HL-60/S4 treated with phorbol 12-myristate 13-acetate at 8.2 ng/mL for 4 days and 3 days (cell line): Measurements from ENCODE around the gene IGF2BP2.

Source experiments
- in situ Hi-C: fragments of 300-500 bp; cut with MboI; formaldehyde crosslinking; loops from 2 replicates; pipeline ENCODE4 v1.15.0; 2022; ENCODE audit warnings: low sequenced_read_pairs

The IGF2BP2 gene

DNA sequence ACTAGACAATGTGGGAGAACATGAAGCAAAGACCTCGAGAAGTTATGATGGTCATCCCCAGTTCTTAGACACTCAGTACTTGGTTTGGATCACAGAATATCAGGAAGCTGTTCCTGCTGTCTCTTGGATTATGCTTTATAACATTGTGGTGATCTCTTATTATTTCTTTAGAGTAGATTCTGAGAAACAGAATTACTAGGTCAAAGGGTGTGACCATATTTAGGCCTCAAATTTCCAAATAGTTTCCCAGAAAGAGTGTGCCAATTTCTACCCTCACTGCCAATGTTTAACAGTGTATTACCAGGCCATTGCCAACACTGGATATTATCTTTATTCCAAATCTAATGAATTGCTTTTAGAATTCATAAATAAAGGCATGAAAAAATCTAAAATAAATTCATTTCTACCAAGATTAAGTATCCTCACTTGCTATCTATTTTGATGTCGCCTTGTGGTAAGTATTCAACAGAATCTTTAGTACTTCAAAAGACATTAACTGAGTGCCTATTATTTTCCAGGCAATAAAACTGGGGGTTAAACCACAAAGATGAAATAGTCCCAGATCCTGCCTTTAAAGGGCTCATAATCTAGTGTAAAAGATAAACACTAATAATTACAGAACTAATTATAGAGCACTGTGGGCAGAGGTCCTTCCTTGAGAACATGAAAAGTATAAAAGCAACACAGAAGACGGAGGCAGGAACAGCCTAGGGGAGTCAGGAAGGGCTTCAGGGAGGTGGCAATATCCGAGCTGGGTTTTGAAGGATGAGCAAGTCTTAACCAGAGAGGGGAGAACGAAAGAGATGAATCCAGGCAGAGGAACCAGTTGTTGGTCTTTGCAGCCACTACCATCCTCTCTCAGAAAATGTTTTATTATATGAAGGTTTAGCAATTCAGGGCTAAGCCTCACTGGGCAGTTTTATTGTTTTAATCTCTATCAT is 86.8 kb downstream of the IGF2BP2 start:
- in situ Hi-C loops = no loop called here

DNA sequence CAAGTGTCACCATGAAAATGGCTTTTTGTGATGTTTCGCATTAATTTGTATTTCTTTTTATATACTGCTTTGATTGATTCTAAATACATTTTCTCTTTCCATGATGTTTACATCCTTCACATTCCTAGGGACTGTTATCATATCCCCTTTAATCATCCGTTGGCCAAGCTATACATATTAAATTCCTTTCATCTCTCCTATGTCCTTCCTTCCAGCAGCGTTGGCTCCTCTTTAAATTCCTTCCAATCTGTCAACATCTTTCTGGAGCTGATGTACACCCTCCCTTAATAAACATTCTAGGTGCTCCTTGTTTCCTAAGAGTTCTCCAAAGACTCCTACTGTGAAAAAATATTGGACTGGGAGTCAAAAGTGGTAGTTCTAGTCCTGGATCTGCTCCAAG is 87.8 kb downstream of the IGF2BP2 start:
- in situ Hi-C loops = no loop called here

DNA sequence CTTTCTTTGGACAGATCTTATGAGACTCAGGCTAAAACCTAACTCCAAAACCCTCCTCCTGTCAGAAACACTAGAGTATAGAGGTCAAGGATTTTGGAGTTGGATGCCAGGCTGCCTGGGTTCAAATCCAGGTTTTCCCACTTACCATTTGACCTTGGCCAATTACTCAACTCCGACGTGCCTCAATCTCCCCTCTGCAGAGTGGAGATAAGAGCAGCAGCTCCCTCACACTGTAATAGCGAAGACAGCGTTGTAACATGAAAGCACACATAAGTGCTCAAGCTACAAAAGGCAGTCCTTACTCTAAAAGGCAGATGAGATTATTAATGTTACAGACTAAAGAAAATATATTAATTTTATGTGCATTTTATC is 90.1 kb downstream of the IGF2BP2 start:
- in situ Hi-C loops = no loop called here

DNA sequence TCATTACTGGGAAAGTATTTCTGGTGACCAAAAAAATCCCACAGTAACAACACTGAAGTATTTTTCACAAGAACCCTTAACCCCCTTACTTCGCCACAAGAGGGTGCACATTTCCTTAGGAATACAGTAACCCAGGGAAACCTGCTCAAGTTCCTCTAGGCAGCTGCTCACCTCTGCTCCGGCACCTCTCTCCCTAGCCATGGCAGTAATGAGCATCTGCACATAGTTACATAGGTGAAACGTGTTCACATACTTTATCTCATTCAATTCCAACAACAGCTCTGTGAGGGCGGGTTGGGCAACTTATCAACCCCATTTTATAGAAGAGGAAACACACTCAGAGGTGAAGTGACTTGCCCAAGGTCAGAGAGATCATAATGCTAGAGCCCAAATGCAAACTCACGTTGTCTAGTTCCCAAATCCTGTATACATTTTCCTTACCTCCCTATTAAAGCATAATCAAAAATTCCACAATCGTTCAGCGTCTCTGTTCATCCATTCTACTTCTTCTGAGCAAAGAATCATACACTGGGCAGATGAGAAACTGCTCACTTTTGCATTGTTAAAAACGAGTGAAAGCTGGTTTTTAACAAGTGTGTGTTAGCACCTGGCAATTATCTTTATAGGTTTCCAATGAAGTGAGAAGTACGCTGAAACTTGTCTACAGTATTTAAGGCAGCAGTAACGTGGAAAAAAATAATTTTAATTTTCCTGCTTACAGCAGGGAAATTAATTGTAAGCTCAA is 90.7 kb downstream of the IGF2BP2 start:
- in situ Hi-C loops = no loop called here

DNA sequence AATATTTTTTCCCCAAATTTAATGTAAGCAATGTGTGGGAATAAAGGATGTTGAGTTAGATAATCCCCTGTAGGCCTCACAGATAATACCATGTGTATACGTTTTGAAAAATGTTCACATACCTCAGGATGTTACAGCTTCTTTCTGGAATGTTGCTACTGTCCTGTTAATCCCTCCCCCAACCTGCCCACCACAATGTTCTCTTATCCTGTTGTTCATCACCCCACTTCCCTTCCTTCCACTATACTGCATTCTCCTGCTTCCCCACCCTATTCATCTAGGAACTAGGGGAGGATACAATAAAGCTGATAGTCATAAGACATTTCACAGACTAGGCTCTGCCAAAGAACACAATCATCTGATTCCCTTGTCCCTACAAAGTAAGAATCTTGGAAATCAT is 92.1 kb downstream of the IGF2BP2 start:
- in situ Hi-C loops = no loop called here

- in situ Hi-C loops = no loop called here
These were observed 94.3 kb downstream of the IGF2BP2 start for GRCh38 chr3:185730550-185730949.

DNA sequence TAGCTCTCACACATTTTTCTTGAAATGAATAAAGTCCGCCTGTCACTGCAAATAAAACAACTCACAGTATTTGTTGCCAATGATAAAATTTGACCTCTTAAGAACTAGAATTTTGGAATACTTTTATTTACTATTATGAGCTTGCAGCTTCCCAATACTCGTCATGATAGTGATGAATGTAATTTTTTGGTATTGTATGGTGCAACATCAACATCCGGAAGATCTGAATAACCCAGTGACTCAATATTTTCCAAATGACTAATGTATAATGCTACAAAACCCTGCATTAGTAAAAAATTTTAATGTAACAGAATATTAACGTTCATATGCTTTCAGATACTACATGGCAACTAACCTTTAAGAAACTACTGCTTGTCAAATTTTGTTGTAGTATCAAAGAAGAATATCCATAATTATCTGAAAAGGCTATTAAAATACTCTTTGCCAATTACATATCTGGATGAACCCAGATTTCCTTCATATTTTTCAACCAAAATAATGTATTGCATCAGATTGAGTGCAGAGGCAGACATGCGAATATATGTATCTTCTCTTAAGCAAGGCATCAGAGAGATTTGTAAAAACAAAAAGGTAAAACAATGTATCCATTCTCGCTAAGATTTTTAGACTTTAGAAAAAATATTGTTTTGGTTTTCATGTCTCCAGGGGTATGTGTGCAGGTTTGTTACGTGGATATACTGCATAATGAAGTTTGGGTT is 95.3 kb downstream of the IGF2BP2 start:
- in situ Hi-C loops = no loop called here

GRCh38 chr3:185728630-185729336 is 96.1 kb downstream of the IGF2BP2 start:
- in situ Hi-C loops = no loop called here

DNA sequence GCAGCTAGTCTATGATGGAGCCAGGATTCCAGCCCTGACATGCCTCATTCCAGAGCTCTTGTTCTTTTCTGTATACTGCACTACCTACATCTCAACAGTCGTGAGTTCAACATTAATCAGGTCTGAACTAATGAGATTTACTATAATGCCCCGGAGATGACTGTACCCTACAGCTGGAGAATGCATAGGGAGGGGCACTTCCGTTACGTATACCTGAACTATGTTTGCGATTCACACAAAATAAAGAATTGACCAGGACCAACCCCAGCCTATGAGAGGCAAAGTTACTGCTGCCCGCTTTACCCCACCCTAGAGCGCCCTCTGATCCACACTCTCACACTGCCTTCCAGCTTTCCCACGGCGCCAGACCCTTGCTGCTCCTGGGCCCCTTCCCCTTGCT is 97.0 kb downstream of the IGF2BP2 start:
- in situ Hi-C loops = no loop called here

GRCh38 chr3:185726254-185726967 is 98.4 kb downstream of the IGF2BP2 start:
- in situ Hi-C loops = no loop called here

GRCh38 chr3:185724761-185725160 is 100.1 kb downstream of the IGF2BP2 start:
- in situ Hi-C loops = no loop called here

DNA sequence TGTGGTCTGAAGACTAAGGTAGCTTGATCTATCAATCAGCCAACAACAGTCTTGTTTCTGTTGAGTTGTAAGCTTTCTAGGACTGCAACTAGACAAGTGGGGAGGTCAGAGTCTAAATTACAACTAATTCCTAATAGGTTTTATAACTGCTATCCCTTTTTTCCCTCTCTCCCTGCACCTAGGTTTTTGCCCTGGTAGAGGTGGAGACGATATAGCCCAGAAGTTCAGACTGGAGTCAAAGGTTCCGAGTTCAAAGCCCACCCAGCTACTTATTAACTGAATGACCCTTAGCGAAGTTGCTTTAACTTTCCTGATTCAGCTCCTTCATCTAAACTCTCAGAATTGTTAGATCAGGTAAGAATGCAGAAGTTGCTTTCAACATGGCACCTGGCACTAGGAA is 100.6 kb downstream of the IGF2BP2 start:
- in situ Hi-C loops = no loop called here

- in situ Hi-C loops = no loop called here
These were observed 102.0 kb downstream of the IGF2BP2 start for GRCh38 chr3:185722881-185723280.

- in situ Hi-C loops = no loop called here
These were observed 102.9 kb downstream of the IGF2BP2 start for GRCh38 chr3:185721970-185722369.

DNA sequence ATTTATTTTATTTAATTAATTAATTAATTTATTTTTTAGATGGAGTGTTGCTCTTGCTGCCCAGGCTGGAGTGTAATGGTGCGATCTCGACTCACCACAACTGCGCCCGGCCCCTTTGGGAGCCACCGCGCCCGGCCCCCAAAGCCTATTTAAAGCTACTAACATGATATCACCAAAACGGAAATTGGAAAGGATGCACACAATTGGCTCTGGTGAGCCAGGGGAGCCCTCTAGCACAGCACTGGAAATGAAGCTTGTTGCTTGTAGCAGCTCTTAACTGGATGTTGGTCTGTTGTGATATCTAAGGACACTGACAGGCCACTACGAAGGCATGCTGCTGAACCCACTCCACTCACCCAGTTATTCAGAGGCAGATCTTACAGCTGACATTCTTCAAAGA is 104.5 kb downstream of the IGF2BP2 start:
- in situ Hi-C loops = no loop called here

- in situ Hi-C loops = no loop called here
These were observed 105.9 kb downstream of the IGF2BP2 start for GRCh38 chr3:185718736-185719593.

DNA sequence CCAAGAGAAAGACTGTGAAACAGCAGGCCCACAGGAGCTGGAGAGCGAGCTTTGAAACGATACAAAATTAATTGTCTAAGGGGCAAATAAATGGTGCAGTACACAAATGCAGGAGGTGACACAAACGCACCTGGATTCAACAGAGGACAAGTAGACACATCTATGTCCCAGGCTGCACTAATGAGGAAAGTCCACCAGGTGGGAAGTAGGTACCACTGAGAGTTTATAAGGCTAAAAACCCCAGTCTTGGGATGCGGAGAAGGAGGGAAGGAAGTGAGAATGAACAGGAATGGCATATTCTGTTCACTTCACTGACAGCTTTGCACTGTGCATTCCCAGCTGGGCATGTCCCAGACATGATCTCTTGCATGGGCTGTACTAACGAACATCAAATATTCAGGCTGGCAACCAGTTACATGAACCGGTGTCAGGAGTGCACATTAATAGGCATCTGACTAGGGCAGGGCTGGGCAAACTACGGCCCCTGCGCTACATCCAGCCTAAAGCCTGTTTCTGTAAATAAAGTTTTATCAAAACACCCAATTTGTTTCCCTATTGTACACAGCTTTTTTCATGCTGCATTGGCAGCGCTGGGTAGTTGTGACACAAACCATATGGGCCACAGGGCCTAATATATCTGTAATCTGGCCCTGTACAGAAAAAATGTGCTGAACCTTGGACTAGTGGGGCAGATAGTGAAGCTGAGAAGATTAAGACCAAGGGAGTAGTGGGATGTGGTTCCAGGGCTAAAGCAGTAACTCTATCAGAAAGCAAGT is 107.0 kb downstream of the IGF2BP2 start:
- in situ Hi-C loops = no loop called here

GRCh38 chr3:185717121-185717520 is 107.7 kb downstream of the IGF2BP2 start:
- in situ Hi-C loops = no loop called here
